ENCODE data around the gene PLCH2. TPM values are rescaled to one million over a fixed set of nuclear protein-coding genes. Genes with fewer than 3 reads are reported as not detected.

PLCH2 gene
- total RNA-seq, 1 donor: under 0.01 TPM

- no peak overlapping the region for H3K4me3 ChIP-seq (ENCODE audit: low read depth, low read length)
- DNase-seq (ENCODE audit: low read depth): no peak
- TF ChIP-seq CTCF (IDR thresholded peaks at IDR 0.05; ENCODE audit: insufficient read depth, low read depth, low read length): peak; percentile 32
These were observed 63.3 kb downstream of the PLCH2 start for GRCh38 chr1:2539312-2539907.

GRCh38 chr1:2540816-2541492 lies 64.9 kb downstream of the PLCH2 start:
- no peak for TF ChIP-seq CTCF (IDR thresholded peaks at IDR 0.05; ENCODE audit: insufficient read depth, low read depth, low read length)
- DNase-seq (ENCODE audit: low read depth): no peak
- H3K4me3 ChIP-seq (ENCODE audit: low read depth, low read length): no peak overlapping the region

GRCh38 chr1:2541619-2542245 lies 65.6 kb downstream of the PLCH2 start:
- H3K4me3 ChIP-seq (ENCODE audit: low read depth, low read length): no peak overlapping the region
- no peak for DNase-seq (ENCODE audit: low read depth)
- TF ChIP-seq CTCF (IDR thresholded peaks at IDR 0.05; ENCODE audit: insufficient read depth, low read depth, low read length): no peak

- no peak for TF ChIP-seq CTCF (IDR thresholded peaks at IDR 0.05; ENCODE audit: insufficient read depth, low read depth, low read length)
- no peak for DNase-seq (ENCODE audit: low read depth)
- H3K4me3 ChIP-seq (ENCODE audit: low read depth, low read length): no peak overlapping the region
These were observed 66.3 kb downstream of the PLCH2 start for GRCh38 chr1:2542246-2542915.

- peak; percentile 46 for DNase-seq (ENCODE audit: low read depth)
- H3K4me3 ChIP-seq (ENCODE audit: low read depth, low read length): no peak overlapping the region
- no peak for TF ChIP-seq CTCF (IDR thresholded peaks at IDR 0.05; ENCODE audit: insufficient read depth, low read depth, low read length)
These were observed 67.5 kb downstream of the PLCH2 start for GRCh38 chr1:2543543-2544092.

GRCh38 chr1:2544093-2544874 lies 68.2 kb downstream of the PLCH2 start:
- no peak overlapping the region for H3K4me3 ChIP-seq (ENCODE audit: low read depth, low read length)
- no peak for TF ChIP-seq CTCF (IDR thresholded peaks at IDR 0.05; ENCODE audit: insufficient read depth, low read depth, low read length)
- DNase-seq (ENCODE audit: low read depth): peak; percentile 47

Measured in fibroblast of villous mesenchyme (primary cell).